ACHN (cell line): Measurements from ENCODE around the gene PRPF38A.

ENCODE experiments used
- DNase-seq: peaks from one replicate; pipeline ENCODE4 v3.0.0-alpha.2; 2015
- in situ Hi-C: cut with HindIII; loops from 2 replicates; pipeline ENCODE4 v1.10.0; 2017; ENCODE audit warnings: low sequenced_read_pairs, low pct_ligation_motif_present, low pct_unique_long_range_greater_than_20kb

Gene PRPF38A

GRCh38 chr1:52436817-52437216 is 32.4 kb downstream of the PRPF38A start:
- no peak for DNase-seq
- in situ Hi-C loops = no loop called here

GRCh38 chr1:52439976-52440375 is 35.6 kb downstream of the PRPF38A start:
- in situ Hi-C loops = no loop called here

GRCh38 chr1:52444463-52444862 is 40.1 kb downstream of the PRPF38A start:
- in situ Hi-C loops = no loop called here
- no peak for DNase-seq

More at GRCh38 chr1:52439976-52440375, 35.6 kb downstream of the PRPF38A start:
- no peak for DNase-seq

GRCh38 chr1:52454127-52454526 is 49.7 kb downstream of the PRPF38A start:
- in situ Hi-C loops = no loop called here
- DNase-seq = no peak

- in situ Hi-C loops = no loop called here
- no peak for DNase-seq
These were observed 50.4 kb downstream of the PRPF38A start for GRCh38 chr1:52454779-52455178.

GRCh38 chr1:52455686-52456085 is 51.3 kb downstream of the PRPF38A start:
- no peak for DNase-seq
- in situ Hi-C loops = no loop called here

- in situ Hi-C loops = no loop called here
These were observed 56.3 kb downstream of the PRPF38A start for GRCh38 chr1:52460694-52461093.

GRCh38 chr1:52461821-52462220 is 57.4 kb downstream of the PRPF38A start:
- in situ Hi-C loops = no loop called here
- DNase-seq = no peak

More at GRCh38 chr1:52460694-52461093, 56.3 kb downstream of the PRPF38A start:
- no peak for DNase-seq

GRCh38 chr1:52463891-52464290 is 59.5 kb downstream of the PRPF38A start:
- in situ Hi-C loops = no loop called here
- no peak for DNase-seq

- no peak for DNase-seq
- in situ Hi-C loops = no loop called here
These were observed 64.7 kb downstream of the PRPF38A start for GRCh38 chr1:52469108-52469507.
